GM21423 (cell line): ENCODE results near the gene ALDH6A1.
"Not testable (repeated sequence)": the region's sequence is repeated elsewhere in the genome, so short reads cannot be mapped to it uniquely, and the experiment has no call there.

Source experiments
- ATAC-seq: cut with Tn5 transposase; IDR thresholded peaks from one replicate; pipeline ENCODE4 v1.9.1; 2021; ENCODE audit warnings: mild to moderate bottlenecking, moderate library complexity; ENCODE audit not compliant: unreplicated experiment

ALDH6A1 gene

GRCh38 chr14:74084277-74085046, at the start of gene ALDH6A1, which contains the start of gene LIN52:
ALDH6A1 (minus strand) TSS chr14:74084453; CDS start chr14:74084394, 59 bp downstream.
LIN52 (plus strand) TSS chr14:74084956; CDS start chr14:74084975, 19 bp downstream.
- ATAC-seq = peak; percentile 89

- ATAC-seq = no peak
Observed at GRCh38 chr14:74127634-74128033, 43.4 kb upstream of the ALDH6A1 start.

- ATAC-seq = no peak
Observed at GRCh38 chr14:74126315-74127013, 42.2 kb upstream of the ALDH6A1 start.

- not testable (repeated sequence) for ATAC-seq
Observed at GRCh38 chr14:74125487-74125886, 41.2 kb upstream of the ALDH6A1 start.

- ATAC-seq = not testable (repeated sequence)
Observed at GRCh38 chr14:74111395-74112216, 27.4 kb upstream of the ALDH6A1 start.

GRCh38 chr14:74109369-74109768, 25.1 kb upstream of the ALDH6A1 start:
- no peak for ATAC-seq

- no peak for ATAC-seq
Observed at GRCh38 chr14:74105381-74105780, 21.1 kb upstream of the ALDH6A1 start.

GRCh38 chr14:74089251-74090020, 5.2 kb upstream of the ALDH6A1 start:
- ATAC-seq = no peak

- ATAC-seq = no peak
Observed at GRCh38 chr14:74085828-74086227, 1.6 kb upstream of the ALDH6A1 start.

- peak; percentile 1 for ATAC-seq
Observed at GRCh38 chr14:74085047-74085637, 889 bp upstream of the ALDH6A1 start.

GRCh38 chr14:74083784-74084276, 423 bp downstream of the ALDH6A1 start:
- no peak for ATAC-seq

GRCh38 chr14:74083161-74083560, 1.1 kb downstream of the ALDH6A1 start:
- no peak for ATAC-seq

- no peak for ATAC-seq
Observed at GRCh38 chr14:74081491-74081890, 2.8 kb downstream of the ALDH6A1 start.

GRCh38 chr14:74080820-74081460, 3.3 kb downstream of the ALDH6A1 start:
- ATAC-seq = no peak

GRCh38 chr14:74077401-74077800, 6.9 kb downstream of the ALDH6A1 start:
- no peak for ATAC-seq

- ATAC-seq = no peak
Observed at GRCh38 chr14:74065746-74066575, 18.3 kb downstream of the ALDH6A1 start.

- ATAC-seq = no peak
Observed at GRCh38 chr14:74064883-74065282, 19.4 kb downstream of the ALDH6A1 start.

- ATAC-seq = no peak
Observed at GRCh38 chr14:74064426-74064825, 19.8 kb downstream of the ALDH6A1 start.

GRCh38 chr14:74062809-74063150, 21.5 kb downstream of the ALDH6A1 start:
- ATAC-seq = no peak
